ENCODE results near the gene ECI1. TPM values are rescaled to one million over a fixed set of nuclear protein-coding genes. Genes with fewer than 3 reads are reported as not detected.

ECI1 gene, protein sequence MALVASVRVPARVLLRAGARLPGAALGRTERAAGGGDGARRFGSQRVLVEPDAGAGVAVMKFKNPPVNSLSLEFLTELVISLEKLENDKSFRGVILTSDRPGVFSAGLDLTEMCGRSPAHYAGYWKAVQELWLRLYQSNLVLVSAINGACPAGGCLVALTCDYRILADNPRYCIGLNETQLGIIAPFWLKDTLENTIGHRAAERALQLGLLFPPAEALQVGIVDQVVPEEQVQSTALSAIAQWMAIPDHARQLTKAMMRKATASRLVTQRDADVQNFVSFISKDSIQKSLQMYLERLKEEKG
- 10 to 100 TPM; 30.2 to 31.9 TPM for total RNA-seq
- long read RNA-seq, donor 1, transcript ECI1-206 (6 exons, 961 nt) = minor isoform, 6 of 17 reads
- long read RNA-seq, donor 1, transcript ECI1-201 (7 exons, 1,541 nt) = major isoform, 10 of 17 reads
- long read RNA-seq, donor 1, partial matches to known transcripts = 1 of 17 reads
- long read RNA-seq, donor 1, other reads (novel, unspliced or antisense) = 0 of 17 reads
- long read RNA-seq, donor 2, partial matches to known transcripts = 1 of 2 reads
- long read RNA-seq, donor 2, other reads (novel, unspliced or antisense) = 1 of 2 reads

GRCh38 chr16:2251296-2252111 lies at the start of gene ECI1:
Gene ECI1 (minus strand): TSS chr16:2251587. CDS start chr16:2251566, 21 bp downstream.
- intact Hi-C loops (cut with DNase I) = no loop called here
- DNase-seq (ENCODE audit: low spot score) = peak; percentile 99

GRCh38 chr16:2299915-2300192 lies 48.5 kb upstream of the ECI1 start:
- intact Hi-C loops (cut with DNase I) = no loop called here
- DNase-seq (ENCODE audit: low spot score) = no peak

DNA sequence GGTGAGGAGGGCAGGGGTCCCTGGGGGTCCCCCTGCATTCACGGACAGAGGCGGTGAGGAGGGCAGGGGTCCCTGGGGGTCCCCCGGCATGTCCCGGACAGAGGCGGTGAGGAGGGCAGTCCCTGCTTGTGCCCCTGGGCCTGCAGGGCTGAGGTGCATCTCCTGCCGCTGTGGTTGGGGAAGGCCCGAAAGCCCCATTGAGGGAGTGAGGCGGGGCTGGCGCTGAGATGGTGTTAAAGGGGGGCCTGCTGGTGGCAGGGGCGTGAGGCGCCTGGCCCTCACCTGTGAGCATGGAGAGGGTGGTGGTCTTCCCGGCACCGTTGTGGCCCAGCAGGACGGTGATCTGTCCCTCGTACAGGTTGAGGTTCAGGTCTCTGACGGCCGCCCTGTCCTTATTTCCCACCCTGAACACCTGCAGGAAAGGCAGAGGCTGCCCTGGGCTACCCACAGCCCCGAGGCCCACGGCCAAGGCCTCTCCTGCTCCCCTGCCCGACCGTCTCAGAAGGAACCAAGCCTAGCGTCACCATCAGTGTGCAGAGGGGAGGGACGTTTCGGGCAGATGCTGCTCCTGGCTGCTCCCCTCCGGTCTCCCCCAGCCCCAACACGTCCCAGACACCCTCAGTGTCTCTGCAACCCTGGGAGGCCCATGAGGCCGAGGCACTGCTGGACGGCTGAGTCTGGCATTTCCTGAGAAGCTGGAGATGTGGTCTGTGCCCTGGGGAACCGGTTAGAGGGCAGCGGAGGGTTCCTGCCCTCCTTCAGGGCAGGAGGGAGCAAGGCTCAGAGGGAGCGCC lies 47.9 kb upstream of the ECI1 start:
- intact Hi-C loops (cut with DNase I) = no loop called here
- DNase-seq (ENCODE audit: low spot score) = no peak

- intact Hi-C loops (cut with DNase I) = no loop called here
- DNase-seq (ENCODE audit: low spot score) = no peak
These were observed 47.2 kb upstream of the ECI1 start for GRCh38 chr16:2298621-2299020.

DNA sequence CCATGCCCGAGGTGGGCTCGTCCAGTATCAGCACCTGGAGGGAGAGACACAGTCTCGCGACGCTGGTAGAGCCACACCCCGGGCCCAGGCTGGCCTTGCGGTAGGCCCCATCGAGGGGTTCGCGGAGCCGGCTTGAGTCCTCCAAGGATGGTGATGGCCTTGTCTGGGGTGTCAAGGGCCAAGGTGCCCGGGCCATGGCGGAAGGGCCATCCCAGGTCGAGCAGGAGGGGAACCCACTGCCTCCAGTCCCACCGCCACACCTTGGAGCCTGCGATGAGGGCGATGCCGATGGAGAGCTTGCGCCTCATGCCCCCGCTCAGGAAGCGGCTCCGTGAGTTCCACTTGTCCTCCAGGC lies 46.1 kb upstream of the ECI1 start:
- intact Hi-C loops (cut with DNase I) = no loop called here
- peak; percentile 80 for DNase-seq (ENCODE audit: low spot score)

DNA sequence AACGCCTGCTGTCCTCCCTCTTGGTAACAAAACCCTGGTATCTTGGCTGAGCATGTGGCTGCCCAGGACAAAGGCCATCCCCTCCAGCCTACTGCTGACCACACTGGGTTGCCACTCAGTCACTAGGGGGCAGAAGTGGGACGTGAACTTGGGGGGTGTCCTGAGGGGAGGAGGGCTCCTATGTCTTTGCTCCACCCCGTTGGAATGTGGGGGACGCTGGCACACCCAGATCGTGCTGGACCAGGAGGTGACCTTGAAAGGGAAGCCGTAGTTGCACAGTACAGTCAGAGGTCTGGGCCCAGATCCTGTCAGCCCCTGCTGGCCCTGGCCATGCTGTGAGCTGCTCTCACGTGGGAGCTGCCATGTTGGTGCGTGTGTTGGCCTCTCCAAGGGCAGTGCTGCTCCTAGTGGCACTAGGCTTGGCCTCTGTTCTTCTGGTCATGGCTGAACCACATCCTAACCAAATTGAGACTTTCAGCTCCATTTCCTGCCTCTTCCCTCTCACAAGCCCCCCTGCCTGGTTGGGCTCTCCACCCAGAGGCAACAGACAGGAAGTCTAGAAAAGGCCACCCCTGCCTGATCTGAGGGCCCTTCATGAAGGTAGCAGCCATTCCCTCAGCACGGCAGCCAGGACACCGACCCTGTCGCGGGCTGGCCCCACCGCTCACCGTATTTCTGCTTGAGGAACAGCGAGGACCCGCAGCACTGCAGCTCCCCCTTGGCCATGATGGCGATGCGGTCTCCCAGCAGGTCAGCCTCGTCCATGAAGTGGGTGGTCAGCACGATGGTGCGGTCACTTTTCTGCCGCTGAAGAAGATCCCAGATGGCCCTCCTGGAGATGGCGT lies 45.5 kb upstream of the ECI1 start:
- intact Hi-C loops (cut with DNase I) = no loop called here
- peak; percentile 75 for DNase-seq (ENCODE audit: low spot score)

DNA sequence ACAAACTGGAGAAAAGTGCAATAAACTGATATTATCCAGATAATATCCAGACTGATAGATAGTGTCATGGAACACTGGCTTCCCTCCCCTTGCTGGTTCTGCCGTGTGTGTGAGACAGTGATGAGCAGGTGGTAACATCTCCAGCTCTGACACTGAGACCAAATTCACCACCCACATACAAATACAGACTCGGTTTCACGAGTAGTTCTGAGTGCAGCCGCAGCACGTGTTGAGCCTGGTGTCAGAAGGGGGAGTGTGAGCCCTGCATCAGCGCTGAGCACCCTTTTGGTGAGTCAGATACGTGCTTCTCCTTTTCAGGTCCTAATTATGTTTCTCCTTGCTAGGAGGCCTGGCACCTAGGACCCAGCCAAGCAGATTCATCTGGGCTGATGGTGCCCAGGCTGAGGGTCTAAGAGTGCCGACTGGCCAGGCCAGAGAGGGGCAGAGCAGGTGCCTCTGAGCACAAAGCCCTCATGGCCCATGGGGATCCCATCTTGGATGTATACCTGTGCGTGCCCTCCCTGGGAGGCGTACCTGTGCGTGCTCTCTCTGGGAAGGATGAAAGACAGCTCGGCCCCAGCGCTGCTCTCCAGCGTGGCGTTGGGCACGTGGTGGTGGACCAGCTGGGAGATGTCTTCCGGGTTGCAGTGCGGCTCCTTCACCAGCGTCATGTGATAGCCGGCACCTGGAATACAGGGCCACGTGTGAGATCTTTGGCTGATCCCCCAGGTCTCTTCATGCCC lies 43.8 kb upstream of the ECI1 start:
- DNase-seq (ENCODE audit: low spot score) = no peak
- intact Hi-C loops (cut with DNase I) = no loop called here

DNA sequence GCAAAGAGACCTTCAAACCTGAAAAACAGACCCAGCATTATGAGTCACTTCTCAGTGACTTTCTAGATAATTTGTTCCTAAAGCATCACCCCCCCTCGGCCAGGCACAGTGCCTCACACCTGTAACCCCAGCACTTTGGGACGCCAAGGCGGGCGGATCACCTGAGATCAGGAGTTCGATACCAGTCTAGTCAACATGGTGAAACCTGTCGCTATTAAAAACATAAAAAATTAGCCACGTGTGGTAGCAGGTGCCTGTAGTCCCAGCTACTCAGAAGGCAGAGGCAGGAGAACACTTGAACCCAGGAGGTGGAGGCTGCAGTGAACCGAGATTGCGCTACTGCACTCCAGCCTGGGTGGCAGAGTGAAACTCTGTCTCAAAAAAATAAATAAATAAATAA lies 40.8 kb upstream of the ECI1 start:
- no peak for DNase-seq (ENCODE audit: low spot score)
- intact Hi-C loops (cut with DNase I) = no loop called here

- no peak for DNase-seq (ENCODE audit: low spot score)
- intact Hi-C loops (cut with DNase I) = no loop called here
These were observed 37.9 kb upstream of the ECI1 start for GRCh38 chr16:2289282-2289681.

GRCh38 chr16:2288726-2289125 lies 37.3 kb upstream of the ECI1 start:
- no peak for DNase-seq (ENCODE audit: low spot score)
- intact Hi-C loops (cut with DNase I) = no loop called here

GRCh38 chr16:2287916-2288547 lies 36.6 kb upstream of the ECI1 start:
- intact Hi-C loops (cut with DNase I) = no loop called here
- DNase-seq (ENCODE audit: low spot score) = no peak

- intact Hi-C loops (cut with DNase I) = no loop called here
- DNase-seq (ENCODE audit: low spot score) = no peak
These were observed 35.2 kb upstream of the ECI1 start for GRCh38 chr16:2286550-2286949.

DNA sequence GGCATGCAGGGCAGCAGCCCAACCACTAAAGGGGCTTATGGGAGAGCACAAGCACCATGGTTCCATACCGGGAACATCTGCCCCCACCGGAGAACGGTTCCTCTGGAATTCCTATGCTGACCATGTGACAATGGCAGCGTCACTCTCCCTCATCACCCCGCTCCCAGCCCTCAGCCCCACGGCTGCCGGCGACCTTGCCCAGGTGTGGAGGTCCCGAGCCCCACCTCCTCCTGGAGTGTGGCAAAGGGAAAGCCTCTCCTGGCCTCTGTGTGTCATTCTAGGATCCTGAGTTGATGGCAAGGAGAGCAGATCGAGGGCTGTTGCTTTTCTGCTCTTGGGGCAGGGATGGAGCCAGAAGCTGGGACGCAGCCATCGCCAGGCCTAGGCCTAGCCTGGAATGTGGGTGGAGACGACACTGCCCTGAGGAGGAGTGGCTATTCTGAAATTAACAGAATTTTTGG lies 34.4 kb upstream of the ECI1 start:
- DNase-seq (ENCODE audit: low spot score) = no peak
- intact Hi-C loops (cut with DNase I) = no loop called here

DNA sequence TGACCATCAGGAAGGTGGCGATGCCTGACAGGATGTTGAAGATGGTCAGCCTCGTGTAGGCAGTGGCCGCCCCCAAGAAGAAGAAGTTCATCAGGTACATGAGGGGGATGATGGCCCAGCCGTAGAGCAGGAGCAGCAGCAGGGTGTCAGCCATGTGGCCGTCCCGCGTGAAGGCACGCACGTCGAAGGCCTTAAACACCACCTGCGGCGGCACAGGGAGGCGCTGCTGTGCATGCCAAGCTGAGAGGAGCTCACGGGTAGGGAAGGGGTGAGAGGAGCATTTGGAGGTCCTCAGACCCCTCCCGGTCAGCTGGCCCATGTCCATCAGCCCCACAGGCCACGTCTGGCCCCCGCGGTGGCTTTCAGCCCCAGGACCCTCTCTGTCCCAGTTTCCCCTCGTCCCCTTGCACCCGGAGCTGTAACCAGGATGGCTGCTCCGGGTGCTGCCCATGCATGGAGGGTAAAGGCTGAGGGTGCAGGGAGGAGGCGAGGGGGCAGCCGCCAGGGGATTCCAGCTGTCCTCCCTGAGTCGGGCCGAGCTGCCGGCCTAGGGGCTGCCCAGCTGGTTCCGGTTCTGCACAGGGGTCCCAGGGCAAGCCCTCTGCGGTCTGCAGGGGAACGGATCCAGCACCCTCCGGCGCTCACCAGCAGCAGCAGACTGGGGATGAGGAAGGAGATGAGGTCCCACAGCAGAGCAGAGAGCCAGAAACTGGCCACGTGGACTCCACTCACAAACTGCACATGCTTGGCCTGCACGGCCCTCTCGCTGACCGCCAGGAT lies 33.6 kb upstream of the ECI1 start:
- no peak for DNase-seq (ENCODE audit: low spot score)
- intact Hi-C loops (cut with DNase I) = no loop called here

- intact Hi-C loops (cut with DNase I) = no loop called here
- DNase-seq (ENCODE audit: low spot score) = no peak
These were observed 32.8 kb upstream of the ECI1 start for GRCh38 chr16:2284001-2284770.

GRCh38 chr16:2282866-2283555 lies 31.6 kb upstream of the ECI1 start:
- intact Hi-C loops (cut with DNase I) = no loop called here
- DNase-seq (ENCODE audit: low spot score) = no peak

Measured in posterior vena cava (tissue), 2 donors.